ENCODE results near the gene DLST.

The DLST gene

DNA sequence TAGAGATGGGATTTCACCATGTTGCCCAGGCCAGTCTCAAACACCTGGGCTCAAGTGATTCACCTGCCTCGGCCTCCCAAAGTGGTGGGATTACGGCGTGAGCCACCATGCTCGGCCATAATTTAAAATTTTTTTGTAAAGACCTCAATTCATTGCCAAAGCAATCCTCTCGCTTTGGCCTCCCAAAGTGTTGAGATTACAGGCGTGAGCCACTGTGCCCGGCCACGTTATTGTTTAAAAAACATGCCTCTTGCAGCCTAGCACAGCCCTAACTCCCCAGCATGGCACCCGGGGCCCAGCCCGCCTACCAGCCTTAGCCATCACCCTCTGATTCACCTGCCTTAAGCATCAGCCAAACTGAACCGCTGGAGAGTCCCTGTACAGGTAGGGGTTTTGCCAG is 54.4 kb downstream of the DLST start:
- H3K4me3 ChIP-seq (replicated peaks in 1 of 2; ENCODE audit: low read depth in 2 of 2, low read length in 2 of 2) = no peak overlapping the region
- DNase-seq (ENCODE audit: low read depth in 2 of 2) = no peak
- TF ChIP-seq, protein P1, sequence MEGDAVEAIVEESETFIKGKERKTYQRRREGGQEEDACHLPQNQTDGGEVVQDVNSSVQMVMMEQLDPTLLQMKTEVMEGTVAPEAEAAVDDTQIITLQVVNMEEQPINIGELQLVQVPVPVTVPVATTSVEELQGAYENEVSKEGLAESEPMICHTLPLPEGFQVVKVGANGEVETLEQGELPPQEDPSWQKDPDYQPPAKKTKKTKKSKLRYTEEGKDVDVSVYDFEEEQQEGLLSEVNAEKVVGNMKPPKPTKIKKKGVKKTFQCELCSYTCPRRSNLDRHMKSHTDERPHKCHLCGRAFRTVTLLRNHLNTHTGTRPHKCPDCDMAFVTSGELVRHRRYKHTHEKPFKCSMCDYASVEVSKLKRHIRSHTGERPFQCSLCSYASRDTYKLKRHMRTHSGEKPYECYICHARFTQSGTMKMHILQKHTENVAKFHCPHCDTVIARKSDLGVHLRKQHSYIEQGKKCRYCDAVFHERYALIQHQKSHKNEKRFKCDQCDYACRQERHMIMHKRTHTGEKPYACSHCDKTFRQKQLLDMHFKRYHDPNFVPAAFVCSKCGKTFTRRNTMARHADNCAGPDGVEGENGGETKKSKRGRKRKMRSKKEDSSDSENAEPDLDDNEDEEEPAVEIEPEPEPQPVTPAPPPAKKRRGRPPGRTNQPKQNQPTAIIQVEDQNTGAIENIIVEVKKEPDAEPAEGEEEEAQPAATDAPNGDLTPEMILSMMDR (IDR thresholded peaks at IDR 0.05; ENCODE audit: low read depth, low read length) = no peak

DNA sequence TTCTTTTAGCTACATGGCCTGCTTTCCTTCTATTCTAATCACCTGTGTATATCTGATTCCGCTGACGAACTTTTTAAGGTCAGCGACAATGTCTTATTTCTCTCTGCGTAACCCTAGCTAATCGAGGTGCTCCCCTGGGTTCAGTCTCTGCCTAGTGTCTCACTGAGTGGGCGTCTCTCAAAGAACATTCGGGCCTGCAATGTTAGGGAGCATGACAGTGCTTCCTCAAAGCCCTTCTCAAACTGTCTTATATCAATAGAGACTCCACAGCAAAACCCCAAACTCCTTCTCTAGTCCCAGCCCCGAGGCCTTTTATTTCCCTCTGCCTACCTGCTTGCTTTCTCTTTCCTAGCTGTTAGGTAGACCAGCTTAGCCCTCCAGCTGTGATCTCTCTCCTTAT is 55.0 kb downstream of the DLST start:
- DNase-seq (ENCODE audit: low read depth in 2 of 2) = no peak
- TF ChIP-seq, protein P1 (IDR thresholded peaks at IDR 0.05; ENCODE audit: low read depth, low read length) = no peak
- H3K4me3 ChIP-seq (replicated peaks in 1 of 2; ENCODE audit: low read depth in 2 of 2, low read length in 2 of 2) = no peak overlapping the region

DNA sequence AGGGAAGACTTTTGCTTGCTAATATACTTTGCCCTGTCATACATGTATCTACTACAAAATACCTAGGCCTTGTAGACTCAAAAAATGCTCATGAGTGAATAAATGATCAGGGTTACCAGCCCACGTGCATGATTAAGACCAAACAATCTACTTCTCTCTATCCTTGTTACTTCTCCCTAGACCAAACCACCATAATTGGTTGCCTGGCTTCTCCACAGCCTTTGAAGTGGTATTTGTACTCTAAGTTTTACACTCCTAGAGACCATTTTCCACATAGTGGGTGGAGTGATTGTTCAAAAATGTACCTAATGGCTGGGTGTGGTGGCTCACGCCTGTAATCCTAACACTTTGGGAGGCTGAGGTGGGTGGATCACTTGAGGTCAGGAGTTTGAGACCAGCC is 55.5 kb downstream of the DLST start:
- no peak overlapping the region for H3K4me3 ChIP-seq (replicated peaks in 1 of 2; ENCODE audit: low read depth in 2 of 2, low read length in 2 of 2)
- DNase-seq (ENCODE audit: low read depth in 2 of 2) = no peak
- TF ChIP-seq, protein P1 (IDR thresholded peaks at IDR 0.05; ENCODE audit: low read depth, low read length) = no peak

DNA sequence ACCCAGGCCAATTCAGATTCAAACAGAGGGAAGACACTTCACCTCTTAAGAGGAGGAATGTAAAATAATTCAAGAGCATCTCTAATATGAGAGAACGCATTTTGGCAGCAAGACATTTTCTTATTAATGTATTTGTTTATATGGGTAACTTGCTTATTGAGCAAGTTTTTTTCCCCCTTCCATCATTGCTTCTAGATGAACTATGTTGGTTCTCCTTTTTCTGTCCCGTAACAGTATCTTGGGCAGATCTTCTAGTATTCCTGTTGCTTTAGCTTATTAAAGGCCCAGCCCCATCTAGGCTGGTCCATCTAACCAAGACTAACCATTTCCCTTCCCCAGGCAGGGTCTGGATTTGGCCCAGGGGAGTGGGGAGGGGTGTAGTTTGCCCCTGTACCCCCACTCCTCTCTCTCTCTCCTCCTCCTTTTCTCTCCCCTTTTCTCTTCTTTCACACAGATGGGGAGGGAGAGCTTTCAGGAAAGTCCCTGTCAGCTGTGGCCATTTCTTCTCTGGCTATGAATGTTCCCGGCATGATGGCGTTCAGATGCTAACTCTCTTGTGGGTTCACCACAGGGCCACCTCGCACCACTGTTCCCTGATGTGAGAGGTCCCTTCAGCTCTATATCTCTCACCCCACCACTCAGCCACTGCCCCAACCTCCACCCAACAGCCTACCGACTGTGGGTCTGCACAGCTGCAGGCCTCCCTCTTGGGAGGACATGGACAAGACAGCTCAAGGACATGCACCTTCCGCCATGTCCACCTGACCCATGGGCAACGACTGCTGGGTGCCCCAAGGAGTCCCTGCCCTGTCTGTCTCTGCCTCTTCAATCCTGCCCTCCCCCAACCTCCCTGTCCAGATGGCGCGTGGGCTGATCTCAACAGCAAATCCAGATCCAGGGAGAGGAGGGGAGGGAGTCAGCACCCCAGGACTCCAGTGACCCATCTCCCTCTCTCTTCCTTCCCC is 57.1 kb downstream of the DLST start:
- no peak overlapping the region for H3K4me3 ChIP-seq (replicated peaks in 1 of 2; ENCODE audit: low read depth in 2 of 2, low read length in 2 of 2)
- TF ChIP-seq, protein P1 (IDR thresholded peaks at IDR 0.05; ENCODE audit: low read depth, low read length) = no peak
- DNase-seq (ENCODE audit: low read depth in 2 of 2) = no peak

DNA sequence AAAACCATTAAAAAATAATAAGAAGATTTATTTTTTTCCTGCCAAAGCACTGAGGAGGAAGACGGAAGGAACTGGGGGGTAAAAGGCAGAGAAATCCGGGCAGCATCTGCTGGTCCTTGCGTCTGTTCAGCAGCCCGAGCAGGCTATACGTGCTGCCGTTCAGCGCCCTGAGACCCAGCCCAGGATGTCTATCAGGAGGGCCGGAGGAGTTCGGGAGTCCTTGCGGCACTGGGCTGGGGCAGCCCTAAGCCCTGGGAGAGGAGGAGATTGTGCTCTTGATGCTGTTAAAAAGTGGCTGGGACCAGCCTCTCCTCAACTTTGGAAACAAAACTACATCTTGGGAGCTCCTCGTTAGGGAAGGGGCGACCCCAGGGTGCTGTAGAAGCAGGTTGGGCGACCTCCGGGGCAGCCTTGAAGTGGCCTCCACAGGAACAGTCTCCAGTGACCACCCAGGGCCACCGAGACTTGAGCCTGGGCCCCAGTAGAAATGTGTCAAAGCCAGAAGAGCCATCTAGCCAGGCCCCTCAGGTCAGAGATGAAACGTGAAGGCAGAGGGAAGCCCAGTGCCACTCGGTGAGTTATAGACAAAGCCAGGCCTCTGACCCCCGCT is 59.3 kb downstream of the DLST start:
- TF ChIP-seq, protein P1 (IDR thresholded peaks at IDR 0.05; ENCODE audit: low read depth, low read length) = no peak
- no peak overlapping the region for H3K4me3 ChIP-seq (replicated peaks in 1 of 2; ENCODE audit: low read depth in 2 of 2, low read length in 2 of 2)
- no peak for DNase-seq (ENCODE audit: low read depth in 2 of 2)

DNA sequence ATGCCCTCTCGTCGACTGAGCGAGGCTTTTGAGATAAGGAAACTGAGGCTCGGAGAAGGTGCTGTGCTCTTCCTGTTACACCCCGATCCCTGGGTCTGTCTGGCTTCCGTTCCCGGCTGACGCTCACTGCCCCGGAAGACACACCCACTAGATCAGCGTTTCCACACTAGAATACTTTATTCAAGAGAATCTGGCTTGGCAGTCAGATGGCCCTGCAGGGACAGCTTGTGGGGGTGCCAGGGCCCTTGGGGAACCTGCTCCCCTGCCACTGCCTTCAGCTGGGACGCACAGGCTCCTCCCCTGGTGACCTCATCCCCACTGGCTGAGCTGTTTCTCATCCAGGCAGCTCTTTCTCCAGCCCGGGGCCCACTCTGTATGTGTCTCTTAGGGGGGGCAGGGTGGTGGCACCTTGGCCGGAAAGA is 60.0 kb downstream of the DLST start:
- no peak overlapping the region for H3K4me3 ChIP-seq (replicated peaks in 1 of 2; ENCODE audit: low read depth in 2 of 2, low read length in 2 of 2)
- TF ChIP-seq, protein P1 (IDR thresholded peaks at IDR 0.05; ENCODE audit: low read depth, low read length) = no peak
- DNase-seq (ENCODE audit: low read depth in 2 of 2) = peak; percentile 31 to 54

Measured in cardiac fibroblast (primary cell).